IMR-90 (cell line): ENCODE data around the gene PKP4. TPM values are rescaled to one million over a fixed set of nuclear protein-coding genes. Genes with fewer than 3 reads are reported as not detected.

Source experiments
- ATAC-seq: fragments of 200-7000 bp; cut with Tn5 transposase; 2 replicates; pipeline ENCODE4 v1.9.1; 2020; ENCODE audit warnings: low read depth, mild to moderate bottlenecking, moderate library complexity
- BruUV-seq: library from RNA; stranded (reverse); fragments of 400-500 nt; replicated peaks from 2 replicates; lab custom pipeline; 2021; lab: Mats Ljungman, UMichigan
- CTCF ChIA-PET: fragments of 300-600 bp; formaldehyde crosslinking; extraction: SDS; loops from one replicate; lab custom pipeline; 2021; ENCODE audit warnings: antibody characterized with exemption; lab: Yijun Ruan, JAX
- POLR2A ChIA-PET: fragments of 300-600 bp; sonication (Branson Sonifier 250); formaldehyde crosslinking; loops from one replicate; lab custom pipeline; 2022; ENCODE audit warnings: antibody characterized with exemption; ENCODE audit not compliant: unreplicated experiment; lab: Charles Lee
- DNase-seq: peaks from one replicate; pipeline ENCODE4 v3.0.0; 2013
- H2AFZ ChIP-seq: replicated peaks from 2 replicates; pipeline ENCODE3; 2013; ENCODE audit warnings: low read length, mild to moderate bottlenecking; ENCODE audit not compliant: poor library complexity
- H2AK5ac ChIP-seq: 2 replicates; pipeline ENCODE4 v1.6.1; 2013; ENCODE audit warnings: low read depth, low read length, inconsistent platforms
- H2AK9ac ChIP-seq: replicated peaks from 2 replicates; pipeline ENCODE3; 2013; ENCODE audit warnings: mild to moderate bottlenecking, low read depth, low read length, moderate library complexity; ENCODE audit not compliant: poor library complexity
- H2BK120ac ChIP-seq: 2 replicates; pipeline ENCODE4 v1.6.1; 2013; ENCODE audit warnings: low read depth, low read length, inconsistent platforms
- H2BK15ac ChIP-seq: 3 replicates; pipeline ENCODE4 v1.6.1; 2013; ENCODE audit warnings: low read depth, low read length, inconsistent platforms
- H2BK20ac ChIP-seq: 2 replicates; pipeline ENCODE4 v1.6.1; 2013; ENCODE audit warnings: low read depth, mild to moderate bottlenecking, inconsistent platforms, low read length, moderate library complexity
- H2BK5ac ChIP-seq: 2 replicates; pipeline ENCODE4 v1.6.1; 2013; ENCODE audit warnings: mild to moderate bottlenecking, low read depth, low read length, inconsistent platforms; ENCODE audit not compliant: poor library complexity, severe bottlenecking
- H3K14ac ChIP-seq: replicated peaks from 2 replicates; pipeline ENCODE4 v1.6.1; 2013; ENCODE audit warnings: low read depth, low read length, inconsistent platforms
- H3K18ac ChIP-seq: 2 replicates; pipeline ENCODE4 v1.6.1; 2013; ENCODE audit warnings: low read depth, low read length, control low read depth
- H3K23ac ChIP-seq: 2 replicates; pipeline ENCODE4 v1.6.1; 2013; ENCODE audit warnings: low read depth, low read length, inconsistent platforms
- H3K27ac ChIP-seq: 2 replicates; pipeline ENCODE4 v1.5.1; 2013; ENCODE audit warnings: mild to moderate bottlenecking, control low read depth, low read length; ENCODE audit not compliant: insufficient read depth
- H3K27me3 ChIP-seq: 2 replicates; pipeline ENCODE4 v1.6.1; 2013; ENCODE audit warnings: low read length; ENCODE audit not compliant: control insufficient read depth, insufficient read depth
- H3K36me3 ChIP-seq: 2 replicates; pipeline ENCODE4 v1.6.1; 2013; ENCODE audit warnings: low read length, mixed read lengths; ENCODE audit not compliant: control insufficient read depth, insufficient read depth
- H3K4ac ChIP-seq: 2 replicates; pipeline ENCODE4 v1.6.1; 2013; ENCODE audit warnings: low read depth, low read length, inconsistent platforms
- H3K4me1 ChIP-seq: 2 replicates; pipeline ENCODE4 v1.6.1; 2013; ENCODE audit warnings: low read length, mixed read lengths; ENCODE audit not compliant: control insufficient read depth, insufficient read depth
- H3K4me2 ChIP-seq: 2 replicates; pipeline ENCODE4 v1.6.1; 2013; ENCODE audit warnings: low read depth, mild to moderate bottlenecking, control low read depth, low read length, moderate library complexity
- H3K4me3 ChIP-seq: 2 replicates; pipeline ENCODE4 v1.5.1; 2013; ENCODE audit warnings: low read depth, mild to moderate bottlenecking, control low read depth, low read length, moderate library complexity; ENCODE audit not compliant: insufficient read depth
- H3K56ac ChIP-seq: 2 replicates; pipeline ENCODE4 v1.6.1; 2013; ENCODE audit warnings: low read length, inconsistent platforms; ENCODE audit not compliant: insufficient read depth; ENCODE audit errors: extremely low read depth
- H3K79me1 ChIP-seq, 2 experiments: 2 replicates each; pipeline ENCODE4 v1.6.1; 2013; ENCODE audit warnings: low read length in 2 of 2, inconsistent platforms in 1 of 2, low read depth in 1 of 2
- H3K9ac ChIP-seq: 2 replicates; pipeline ENCODE4 v1.6.1; 2013; ENCODE audit warnings: low read depth, low read length, control low read depth
- H3K9me1 ChIP-seq: 2 replicates; pipeline ENCODE4 v1.6.1; 2013; ENCODE audit warnings: low read length, inconsistent platforms; ENCODE audit not compliant: insufficient read depth
- H3K9me3 ChIP-seq: 2 replicates; pipeline ENCODE4 v1.6.1; 2013; ENCODE audit warnings: low read length; ENCODE audit not compliant: control insufficient read depth, insufficient read depth
- H4K20me1 ChIP-seq: 2 replicates; pipeline ENCODE4 v1.6.1; 2013; ENCODE audit warnings: low read length, inconsistent platforms; ENCODE audit not compliant: insufficient read depth
- H4K5ac ChIP-seq: 2 replicates; pipeline ENCODE4 v1.6.1; 2013; ENCODE audit warnings: mild to moderate bottlenecking, low read depth, low read length, control low read depth
- H4K8ac ChIP-seq, 2 experiments: 2 replicates each; pipeline ENCODE4 v1.6.1; 2013; ENCODE audit warnings: low read depth in 2 of 2, low read length in 2 of 2, control low read depth in 1 of 2, inconsistent platforms in 1 of 2
- H4K91ac ChIP-seq: 2 replicates; pipeline ENCODE4 v1.6.1; 2013; ENCODE audit warnings: low read depth, low read length, inconsistent platforms; ENCODE audit not compliant: insufficient read depth
- BHLHE40 ChIP-seq: fragments of 150-350 bp; IDR thresholded peaks from 2 replicates; pipeline ENCODE4 v1.6.1; 2016; ENCODE audit warnings: mild to moderate bottlenecking, low read depth, low read length
- CHD1 ChIP-seq: IDR thresholded peaks from 2 replicates; pipeline ENCODE4 v1.6.1; 2012; ENCODE audit warnings: low read depth, low read length, improper control_type of control experiment
- ELK1 ChIP-seq: fragments of 150-350 bp; IDR thresholded peaks from 2 replicates; pipeline ENCODE4 v1.6.1; 2016; ENCODE audit warnings: low read depth, mild to moderate bottlenecking, low read length, moderate library complexity, borderline replicate concordance
- FOS ChIP-seq: fragments of 150-350 bp; IDR thresholded peaks from 2 replicates; pipeline ENCODE4 v1.6.1; 2016; ENCODE audit warnings: low read depth, low read length
- MXI1 ChIP-seq: IDR thresholded peaks from 2 replicates; pipeline ENCODE4 v1.6.1; 2012; ENCODE audit warnings: low read depth, mild to moderate bottlenecking, low read length, moderate library complexity, borderline replicate concordance
- NFE2L2 ChIP-seq: fragments of 150-350 bp; IDR thresholded peaks from 2 replicates; pipeline ENCODE4 v1.6.1; 2016; ENCODE audit warnings: low read depth, mild to moderate bottlenecking, low read length
- POLR2A ChIP-seq: IDR thresholded peaks from 2 replicates; pipeline ENCODE4 v1.6.1; 2012; ENCODE audit warnings: mild to moderate bottlenecking, low read depth, low read length
- RCOR1 ChIP-seq: IDR thresholded peaks from 2 replicates; pipeline ENCODE4 v1.6.1; 2012; ENCODE audit warnings: mild to moderate bottlenecking, low read length, improper control_type of control experiment; ENCODE audit not compliant: insufficient replicate concordance
- RFX5 ChIP-seq: IDR thresholded peaks from 2 replicates; pipeline ENCODE4 v1.8.0; 2012; ENCODE audit warnings: low read depth, mild to moderate bottlenecking, low read length, moderate library complexity
- SMC3 ChIP-seq: fragments of 150-350 bp; IDR thresholded peaks from 2 replicates; pipeline ENCODE4 v1.6.1; 2016; ENCODE audit warnings: low read depth, mild to moderate bottlenecking, antibody characterized with exemption, low read length, moderate library complexity
- WGBS, 2 experiments: methylation state at CpG; one replicate each; pipeline versions ENCODE4 v1.1.5 to v1.1.7; 2013; ENCODE audit warnings: missing lambda C conversion rate in 2 of 2; ENCODE audit not compliant: insufficient read length in 1 of 2; ENCODE audit errors: extremely low coverage in 2 of 2; 5-methylcytosine and 5-hydroxymethylcytosine counted together
- dilution Hi-C: fragments of 300-500 bp; cut with HindIII; formaldehyde crosslinking; loops from one replicate; pipeline ENCODE4 v1.14.3; 2018; ENCODE audit warnings: low sequenced_read_pairs; ENCODE audit not compliant: unreplicated experiment
- in situ Hi-C: fragments of 300-500 bp; cut with MboI; formaldehyde crosslinking; loops from 3 replicates; pipeline ENCODE4 v1.14.3; 2019; ENCODE audit warnings: low sequenced_read_pairs, inconsistent platforms, mixed read lengths
- intact Hi-C: fragments of 100-400 bp; cut with micrococcal nuclease; formaldehyde crosslinking; loops from 2 replicates; pipeline ENCODE4 v1.10.0; 2022
- polyA plus RNA-seq, 3 experiments: library from polyadenylated mRNA; depleted of rRNA; stranded (reverse); fragments of >200 nt; gene quantifications; 2 replicates each; pipeline ENCODE4 v1.2.3, GENCODE V29; 2012; ENCODE audit warnings: low replicate concordance in 1 of 3
- total RNA-seq: library from RNA; depleted of rRNA; stranded (reverse); fragments of >200 nt; gene quantifications from 2 replicates; pipeline ENCODE4 v1.2.3, GENCODE V29; 2012
- TF ChIP-seq, protein P1 (sequence below): conservative IDR thresholded peaks from 2 replicates; pipeline ENCODE4 v1.5.1; 2012; ENCODE audit warnings: mild to moderate bottlenecking, low read depth, low read length, improper control_type of control experiment

PKP4 gene
- total and polyA plus RNA-seq, 2 of the 4 experiments (the other 2 are of a cell fraction): 20.1 to 37.8 TPM

DNA sequence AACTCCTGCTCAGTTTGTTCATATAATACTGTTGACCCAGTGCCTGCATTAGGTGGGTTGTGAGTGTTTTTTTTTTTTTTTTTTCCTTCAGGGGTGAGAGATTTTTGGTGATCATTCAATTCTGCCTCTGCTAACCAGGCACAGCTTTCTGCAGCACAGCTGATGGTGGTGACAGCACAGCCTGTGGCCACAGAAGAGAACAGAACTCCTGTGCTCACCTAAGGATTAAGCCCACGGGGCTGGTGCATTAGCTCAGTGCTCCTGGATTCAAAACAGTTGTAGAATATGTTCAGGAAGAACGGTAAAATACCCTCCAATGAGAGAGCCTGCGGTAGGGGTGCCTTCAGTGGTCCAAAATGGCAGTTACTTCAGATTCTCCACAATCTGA, 42.0 kb downstream of the PKP4 start:
- in situ Hi-C loops (no loop called here), intact Hi-C loops (loop anchor here (2.0 to 5.0 kb wide), 2 partner anchors 39 to 42 kb away; partner anchors contain the start of genes CCDC148 and PKP4), dilution Hi-C loops (no loop called here)
- BruUV-seq: no TSS peak
- peaks cover 41 to 51% of the 10 kb centered on the region in 2 experiments for H3K79me1 ChIP-seq
- H3K56ac ChIP-seq: no peak overlapping the region
- no peak overlapping the region for H3K18ac ChIP-seq
- H3K27ac ChIP-seq: no peak overlapping the region
- H4K8ac ChIP-seq: no peak overlapping the region
- H4K91ac ChIP-seq: no peak overlapping the region
- H3K14ac ChIP-seq: no peak overlapping the region
- TF ChIP-seq RCOR1 (no peak), CHD1 (no peak), ELK1 (no peak), RFX5 (no peak), MXI1 (no peak), NFE2L2 (no peak), BHLHE40 (no peak), FOS (no peak), SMC3 (no peak), POLR2A (no peak)
- TF ChIP-seq, protein P1, sequence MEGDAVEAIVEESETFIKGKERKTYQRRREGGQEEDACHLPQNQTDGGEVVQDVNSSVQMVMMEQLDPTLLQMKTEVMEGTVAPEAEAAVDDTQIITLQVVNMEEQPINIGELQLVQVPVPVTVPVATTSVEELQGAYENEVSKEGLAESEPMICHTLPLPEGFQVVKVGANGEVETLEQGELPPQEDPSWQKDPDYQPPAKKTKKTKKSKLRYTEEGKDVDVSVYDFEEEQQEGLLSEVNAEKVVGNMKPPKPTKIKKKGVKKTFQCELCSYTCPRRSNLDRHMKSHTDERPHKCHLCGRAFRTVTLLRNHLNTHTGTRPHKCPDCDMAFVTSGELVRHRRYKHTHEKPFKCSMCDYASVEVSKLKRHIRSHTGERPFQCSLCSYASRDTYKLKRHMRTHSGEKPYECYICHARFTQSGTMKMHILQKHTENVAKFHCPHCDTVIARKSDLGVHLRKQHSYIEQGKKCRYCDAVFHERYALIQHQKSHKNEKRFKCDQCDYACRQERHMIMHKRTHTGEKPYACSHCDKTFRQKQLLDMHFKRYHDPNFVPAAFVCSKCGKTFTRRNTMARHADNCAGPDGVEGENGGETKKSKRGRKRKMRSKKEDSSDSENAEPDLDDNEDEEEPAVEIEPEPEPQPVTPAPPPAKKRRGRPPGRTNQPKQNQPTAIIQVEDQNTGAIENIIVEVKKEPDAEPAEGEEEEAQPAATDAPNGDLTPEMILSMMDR: no peak
- H3K4me1 ChIP-seq: peaks cover 21% of the 10 kb centered on the region
- no peaks in the 10 kb centered on the region for H3K9me3 ChIP-seq
- H2AK5ac ChIP-seq: no peak overlapping the region
- no peak for DNase-seq
- H3K9ac ChIP-seq: no peak overlapping the region
- H4K5ac ChIP-seq: no peak overlapping the region
- H3K4ac ChIP-seq: no peak overlapping the region
- H3K4me2 ChIP-seq: no peak overlapping the region
- 0 out of 2 replicates have a peak, but pooled peaks cover 4% of the 10 kb centered on the region for H4K20me1 ChIP-seq
- WGBS, 2 experiments: no CpG with 5 or more reads among the region's 3 CpGs
- no peaks in the 10 kb centered on the region for H3K27me3 ChIP-seq
- H3K4me3 ChIP-seq: no peak overlapping the region
- ChIA-PET POLR2A (no interaction called here), CTCF (interaction anchor here (1.1 kb wide), 1 partner anchor 8 kb away, joined by 3 read pairs; no protein-coding TSS in a partner anchor)
- no peak overlapping the region for H2AK9ac ChIP-seq
- no peak overlapping the region for H2BK20ac ChIP-seq
- ATAC-seq: no peak
- H3K23ac ChIP-seq: no peak overlapping the region
- peaks cover 7% of the 10 kb centered on the region; the same call in 1 of the 2 replicates for H3K9me1 ChIP-seq
- no peak overlapping the region for H2BK15ac ChIP-seq
- H3K36me3 ChIP-seq: no peaks in the 10 kb centered on the region
- no peak overlapping the region for H2AFZ ChIP-seq
- no peak overlapping the region for H2BK5ac ChIP-seq
- no peak overlapping the region for H2BK120ac ChIP-seq
